ENCODE data around the gene GTF2H2C.
"Not testable (repeated sequence)": the region's sequence is repeated elsewhere in the genome, so short reads cannot be mapped to it uniquely, and the experiment has no call there.

GTF2H2C gene

GRCh38 chr5:69559908-69560330, at the start of gene GTF2H2C:
Gene GTF2H2C, plus strand, starts transcription at chr5:69560191. Its CDS starts 4,942 bp downstream, at chr5:69565133.
- H3K9me3 ChIP-seq; H3K36me3 ChIP-seq; H3K4me1 ChIP-seq (ENCODE audit: control insufficient read depth in 1 of 2, insufficient read depth in 1 of 2, low read depth in 1 of 2, low read length in 1 of 2); H3K27me3 ChIP-seq: not testable (repeated sequence)
- TF ChIP-seq CTCF (IDR thresholded peaks at IDR 0.05) = peak; percentile 40
- Histone ChIP-seq H3K4me3 (ENCODE audit: low read depth in 1 of 2, low read length in 1 of 2) (peak within 1 kb of the TSS; percentile 52 to 59), H3K27ac (peak within 1 kb of the TSS; percentile 69)

GRCh38 chr5:69510694-69511093, 49.3 kb upstream of the GTF2H2C start:
- H3K36me3 ChIP-seq = no peaks in the 10 kb centered on the region
- H3K27ac ChIP-seq = no peak overlapping the region
- no peaks in the 10 kb centered on the region for H3K4me1 ChIP-seq (ENCODE audit: control insufficient read depth in 1 of 2, insufficient read depth in 1 of 2, low read depth in 1 of 2, low read length in 1 of 2)
- H3K4me3 ChIP-seq (ENCODE audit: low read depth in 1 of 2, low read length in 1 of 2) = no peak overlapping the region
- H3K27me3 ChIP-seq = no peaks in the 10 kb centered on the region
- no peaks in the 10 kb centered on the region for H3K9me3 ChIP-seq
- no peak for TF ChIP-seq CTCF (IDR thresholded peaks at IDR 0.05)

- no peak overlapping the region for H3K27ac ChIP-seq
- no peaks in the 10 kb centered on the region for H3K9me3 ChIP-seq
- no peak for TF ChIP-seq CTCF (IDR thresholded peaks at IDR 0.05)
- H3K27me3 ChIP-seq = no peaks in the 10 kb centered on the region
- no peak overlapping the region for H3K4me3 ChIP-seq (ENCODE audit: low read depth in 1 of 2, low read length in 1 of 2)
- H3K4me1 ChIP-seq (ENCODE audit: control insufficient read depth in 1 of 2, insufficient read depth in 1 of 2, low read depth in 1 of 2, low read length in 1 of 2) = no peaks in the 10 kb centered on the region
- no peaks in the 10 kb centered on the region for H3K36me3 ChIP-seq
Measured at GRCh38 chr5:69512740-69513260, 47.2 kb upstream of the GTF2H2C start.

- not testable (repeated sequence) for H3K4me3 ChIP-seq (ENCODE audit: low read depth in 1 of 2, low read length in 1 of 2); H3K4me1 ChIP-seq (ENCODE audit: control insufficient read depth in 1 of 2, insufficient read depth in 1 of 2, low read depth in 1 of 2, low read length in 1 of 2); H3K27me3 ChIP-seq; H3K27ac ChIP-seq; H3K9me3 ChIP-seq; H3K36me3 ChIP-seq
Measured at GRCh38 chr5:69515570-69515969, 44.4 kb upstream of the GTF2H2C start.

- no peak overlapping the region for H3K4me3 ChIP-seq (ENCODE audit: low read depth in 1 of 2, low read length in 1 of 2)
- H3K36me3 ChIP-seq = no peaks in the 10 kb centered on the region
- no peaks in the 10 kb centered on the region for H3K9me3 ChIP-seq
- H3K27me3 ChIP-seq = no peaks in the 10 kb centered on the region
- no peak overlapping the region for H3K27ac ChIP-seq
- no peak for TF ChIP-seq CTCF (IDR thresholded peaks at IDR 0.05)
- no peaks in the 10 kb centered on the region for H3K4me1 ChIP-seq (ENCODE audit: control insufficient read depth in 1 of 2, insufficient read depth in 1 of 2, low read depth in 1 of 2, low read length in 1 of 2)
Measured at GRCh38 chr5:69516769-69517168, 43.2 kb upstream of the GTF2H2C start.

GRCh38 chr5:69517763-69518212, 42.2 kb upstream of the GTF2H2C start:
- H3K4me1 ChIP-seq (ENCODE audit: control insufficient read depth in 1 of 2, insufficient read depth in 1 of 2, low read depth in 1 of 2, low read length in 1 of 2) = no peaks in the 10 kb centered on the region
- no peak overlapping the region for H3K27ac ChIP-seq
- no peak for TF ChIP-seq CTCF (IDR thresholded peaks at IDR 0.05)
- H3K27me3 ChIP-seq = no peaks in the 10 kb centered on the region
- no peaks in the 10 kb centered on the region for H3K9me3 ChIP-seq
- no peaks in the 10 kb centered on the region for H3K36me3 ChIP-seq
- H3K4me3 ChIP-seq (ENCODE audit: low read depth in 1 of 2, low read length in 1 of 2) = no peak overlapping the region

Measured in neutrophil (primary cell).